GM10266 (cell line): ENCODE results near the gene UHRF1.

ENCODE experiments used
- DNase-seq: peaks from one replicate; pipeline ENCODE4 v3.0.0; 2012; ENCODE audit errors: extremely low spot score
- TF ChIP-seq, protein P1 (sequence below): IDR thresholded peaks from 2 replicates; pipeline ENCODE4 v1.5.1; 2012; ENCODE audit warnings: mild to moderate bottlenecking, low read depth; ENCODE audit not compliant: control insufficient read depth, insufficient read depth; ENCODE audit errors: missing control alignments

Gene UHRF1

DNA sequence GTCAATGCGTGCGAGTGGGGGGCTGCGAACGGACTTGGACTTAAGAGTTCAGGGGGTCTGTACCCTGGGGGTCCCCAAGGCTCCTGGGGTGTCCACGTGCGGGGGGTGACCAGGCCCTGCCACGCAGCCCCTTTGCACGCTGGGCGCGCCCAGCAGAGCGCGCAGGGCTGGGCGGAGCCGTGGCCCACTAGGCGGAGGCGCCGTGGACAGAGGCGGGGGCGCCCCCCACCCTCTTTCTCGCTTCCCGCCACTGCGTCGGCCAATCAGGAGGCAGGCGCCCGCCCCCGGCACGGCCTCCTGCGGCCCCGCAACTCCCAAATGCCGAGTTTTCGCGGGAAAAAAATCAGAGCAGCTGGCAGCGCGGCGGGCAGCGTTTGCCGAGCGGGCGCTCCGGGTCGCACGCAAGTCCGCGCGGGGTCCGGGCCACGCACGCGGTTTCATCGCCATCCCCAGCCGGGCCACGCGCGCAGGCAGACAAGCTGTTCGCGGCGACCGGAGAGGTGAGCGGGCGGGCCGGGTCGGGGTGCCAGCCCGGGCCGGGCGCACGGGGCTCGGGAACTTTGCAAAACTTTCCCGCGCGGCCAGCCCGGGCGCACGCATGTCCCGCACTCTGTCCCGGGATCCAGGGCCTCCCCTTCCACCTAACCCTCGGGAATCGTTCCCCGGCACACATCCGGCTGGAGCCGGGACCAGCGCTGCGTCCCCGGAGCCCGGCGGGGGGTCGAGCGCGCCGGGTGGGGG is at the start of gene UHRF1:
UHRF1 (plus strand) TSS at position 346 of the 741 bp plus-strand sequence. CDS start 1,385 bp downstream, outside the sequence.
- DNase-seq = peak; percentile 86
- TF ChIP-seq, protein P1, sequence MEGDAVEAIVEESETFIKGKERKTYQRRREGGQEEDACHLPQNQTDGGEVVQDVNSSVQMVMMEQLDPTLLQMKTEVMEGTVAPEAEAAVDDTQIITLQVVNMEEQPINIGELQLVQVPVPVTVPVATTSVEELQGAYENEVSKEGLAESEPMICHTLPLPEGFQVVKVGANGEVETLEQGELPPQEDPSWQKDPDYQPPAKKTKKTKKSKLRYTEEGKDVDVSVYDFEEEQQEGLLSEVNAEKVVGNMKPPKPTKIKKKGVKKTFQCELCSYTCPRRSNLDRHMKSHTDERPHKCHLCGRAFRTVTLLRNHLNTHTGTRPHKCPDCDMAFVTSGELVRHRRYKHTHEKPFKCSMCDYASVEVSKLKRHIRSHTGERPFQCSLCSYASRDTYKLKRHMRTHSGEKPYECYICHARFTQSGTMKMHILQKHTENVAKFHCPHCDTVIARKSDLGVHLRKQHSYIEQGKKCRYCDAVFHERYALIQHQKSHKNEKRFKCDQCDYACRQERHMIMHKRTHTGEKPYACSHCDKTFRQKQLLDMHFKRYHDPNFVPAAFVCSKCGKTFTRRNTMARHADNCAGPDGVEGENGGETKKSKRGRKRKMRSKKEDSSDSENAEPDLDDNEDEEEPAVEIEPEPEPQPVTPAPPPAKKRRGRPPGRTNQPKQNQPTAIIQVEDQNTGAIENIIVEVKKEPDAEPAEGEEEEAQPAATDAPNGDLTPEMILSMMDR = no peak

DNA sequence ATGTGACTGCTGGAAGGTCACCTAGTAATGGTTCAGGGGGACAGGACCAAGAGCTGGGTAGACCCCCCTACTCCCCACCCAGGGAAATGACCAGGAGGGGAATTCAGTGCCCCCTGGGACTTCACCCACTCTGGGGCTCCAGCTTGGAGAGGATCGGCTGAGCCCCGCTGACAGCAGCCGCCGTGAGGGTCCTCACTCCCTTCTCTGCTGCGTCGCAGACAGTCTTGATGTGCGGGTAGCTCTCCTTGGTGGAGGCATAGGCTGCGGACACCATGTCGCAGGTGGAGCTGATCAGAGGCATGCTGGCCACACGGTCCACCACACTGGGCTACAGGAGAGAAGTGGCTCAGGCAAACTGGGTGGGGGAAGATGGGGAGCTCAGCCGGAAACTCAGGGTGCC is 49.6 kb upstream of the UHRF1 start:
- no peak for DNase-seq
- TF ChIP-seq, protein P1 = no peak

DNA sequence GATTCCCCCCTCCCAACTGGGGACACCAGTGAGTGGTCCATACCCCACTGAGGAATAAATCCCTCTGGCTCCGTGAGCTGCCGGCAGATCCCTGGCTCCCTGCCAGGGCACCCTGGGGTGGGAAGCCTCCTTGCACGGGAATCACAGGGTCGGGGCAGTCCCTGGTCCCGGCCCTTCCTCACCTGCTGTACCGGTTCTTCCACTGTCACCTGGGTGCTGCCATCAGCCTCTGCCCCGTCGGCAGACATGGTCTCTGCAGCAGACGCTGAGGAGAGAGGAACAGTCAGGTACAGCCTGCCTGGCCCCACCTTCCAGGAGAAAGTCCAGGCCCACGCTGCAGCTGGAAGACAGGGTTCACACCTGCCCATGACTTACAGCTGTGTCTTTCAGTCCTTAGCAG is 48.2 kb upstream of the UHRF1 start:
- no peak for DNase-seq
- TF ChIP-seq, protein P1 = no peak

DNA sequence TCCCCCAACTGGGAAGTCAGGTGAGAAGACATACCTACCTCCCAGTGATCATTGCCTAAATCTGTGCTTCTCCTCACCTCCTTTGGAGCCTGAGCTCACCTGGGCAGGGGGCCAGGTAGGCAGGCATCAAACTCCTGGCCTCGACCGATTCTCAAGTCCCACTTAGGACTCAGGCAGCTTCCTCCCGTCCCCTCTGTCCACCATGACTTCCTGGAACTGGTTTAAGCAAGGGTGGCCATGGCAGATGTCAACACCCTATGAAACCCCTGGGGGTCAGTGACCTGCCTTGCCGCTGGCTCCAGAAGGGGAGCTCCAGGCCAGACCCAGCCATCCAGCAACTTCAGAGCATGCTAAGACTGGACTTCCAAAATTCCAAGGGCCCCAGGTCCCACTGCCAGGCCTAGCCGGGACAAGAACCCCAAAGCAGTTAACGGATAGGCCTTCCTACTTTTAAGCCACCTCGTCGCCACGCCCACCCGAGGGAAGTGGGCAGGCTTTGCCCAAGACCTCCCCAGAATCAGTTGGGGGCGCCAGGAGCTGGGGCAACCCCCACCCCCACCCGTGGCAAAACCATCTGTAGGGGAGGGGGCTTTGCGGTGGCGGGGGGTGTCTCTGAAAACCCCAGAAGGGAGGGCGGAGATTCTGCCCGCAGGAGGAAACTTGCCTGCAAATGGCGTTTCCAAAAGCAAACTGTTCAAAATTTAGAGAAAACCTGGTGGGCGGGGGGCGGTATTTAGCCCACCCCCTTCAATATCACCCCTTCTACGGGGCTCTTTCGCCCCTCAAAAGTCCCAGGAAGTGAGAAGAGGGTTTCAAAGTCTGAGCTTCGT is 42.5 kb upstream of the UHRF1 start:
- peak; percentile 50 for DNase-seq

DNA sequence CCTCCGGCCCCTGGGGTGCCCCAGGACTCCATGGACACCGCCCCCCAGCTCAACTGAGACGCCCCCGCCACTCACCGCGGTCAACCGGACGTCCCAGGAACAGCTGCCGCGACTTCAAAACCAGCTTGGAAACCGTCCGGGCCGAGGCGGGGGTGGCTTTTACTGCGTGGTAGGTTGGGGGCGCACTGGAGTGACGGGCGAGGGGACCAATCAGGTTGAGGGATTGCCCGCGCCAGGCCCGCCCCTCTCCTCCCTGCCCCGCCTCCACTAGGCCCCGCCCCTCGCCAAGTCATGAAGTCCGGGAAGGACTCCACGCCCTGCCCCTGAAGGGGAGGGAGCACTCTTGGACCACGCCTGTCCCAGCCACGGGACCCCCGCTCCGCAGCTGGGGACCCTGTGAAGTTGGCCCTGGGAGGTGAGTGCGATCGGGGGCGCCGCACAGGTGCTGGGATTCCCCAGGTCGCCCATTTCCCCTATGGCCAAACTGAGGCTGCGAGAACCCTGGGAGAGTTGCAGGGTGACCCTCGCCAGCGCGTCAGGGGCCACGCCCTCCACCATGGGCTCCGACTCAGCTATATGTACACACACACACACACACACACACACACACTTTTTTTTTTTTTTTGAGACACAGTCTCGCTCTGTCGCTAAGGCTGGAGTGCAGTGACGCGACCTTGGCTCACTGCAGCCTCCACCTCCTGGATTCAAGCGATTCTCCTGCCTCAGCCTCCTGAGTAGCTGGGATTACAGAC is 41.6 kb upstream of the UHRF1 start, which contains the start of gene PLIN3:
PLIN3 (minus strand) TSS at position 134 of the 752 bp plus-strand sequence. CDS start 6,273 bp downstream, outside the sequence.
- peak; percentile 99 for DNase-seq
- TF ChIP-seq, protein P1 = no peak

More for the DNA sequence above, 42.5 kb upstream of the UHRF1 start:
- TF ChIP-seq, protein P1 = no peak

DNA sequence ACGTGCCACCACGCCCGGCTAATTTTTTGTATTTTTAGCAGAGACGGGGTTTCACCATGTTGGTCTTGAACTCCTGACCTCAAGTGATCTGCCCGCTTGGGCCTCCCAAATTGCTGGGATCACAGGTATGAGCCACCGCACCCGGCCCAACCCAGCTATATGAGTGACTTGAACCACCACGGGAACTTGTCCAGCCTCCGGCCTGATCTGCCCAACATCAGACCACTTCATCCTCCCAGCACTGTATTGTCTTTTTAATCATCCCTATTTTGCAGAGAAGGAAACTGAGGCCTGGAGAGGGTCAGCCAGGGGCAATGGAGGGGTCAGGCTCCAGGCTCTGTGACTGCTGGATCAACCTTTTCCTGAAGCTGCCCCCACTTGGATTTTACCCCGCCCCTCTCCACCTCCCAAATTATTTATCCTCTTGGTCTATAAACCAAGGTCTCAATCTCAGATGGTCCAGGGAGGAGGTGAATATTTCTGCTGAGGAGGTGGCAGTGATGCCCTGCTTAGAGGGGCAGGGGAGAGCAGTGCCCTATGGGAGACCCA is 40.9 kb upstream of the UHRF1 start:
- no peak for DNase-seq
- TF ChIP-seq, protein P1 = no peak
